ENCODE data around the gene MYO10. TPM values are rescaled to one million over a fixed set of nuclear protein-coding genes. Genes with fewer than 3 reads are reported as not detected.

MYO10 gene
- total RNA-seq, 2 experiments from 2014 or later, result not detected

DNA sequence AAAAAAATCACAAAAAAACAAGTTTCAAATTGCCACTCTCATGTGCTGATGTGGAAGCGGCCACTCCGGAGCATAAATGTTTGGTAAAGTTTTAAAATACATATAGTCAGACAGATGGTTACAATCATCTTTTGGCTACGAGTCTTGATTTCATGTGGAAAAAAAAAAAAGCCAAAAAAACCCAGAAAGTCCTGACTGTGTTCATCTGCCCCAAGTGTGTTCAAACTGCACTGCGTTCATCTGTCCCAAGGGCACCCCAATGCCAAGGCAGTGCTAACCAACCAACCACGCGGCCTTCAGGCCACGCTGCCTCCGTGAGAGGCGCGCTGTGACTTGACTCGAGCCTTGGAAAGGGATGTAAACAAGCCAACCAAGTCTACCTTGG is 127.1 kb downstream of the MYO10 start:
- H3K4me1 Mint-ChIP-seq (ENCODE audit: low read depth), result peaks cover 6% of the 10 kb centered on the region
- POLR2A ChIA-PET, result no interaction called here
- Histone ChIP-seq H3K9me3 (ENCODE audit: control insufficient read depth in 1 of 2, insufficient read depth in 1 of 2, low read length in 2 of 2) (peaks cover 0 to 3% of the 10 kb centered on the region in 2 experiments), H3K27ac (ENCODE audit: low read depth in 1 of 2, low read length in 2 of 2) (no peak overlapping the region), H3K27me3 (ENCODE audit: control insufficient read depth in 1 of 2, insufficient read depth in 2 of 2, low read length in 2 of 2) (no peaks in the 10 kb centered on the region), H3K36me3 (ENCODE audit: insufficient read depth, low read length) (no peaks in the 10 kb centered on the region), H3K4me3 (ENCODE audit: low read length) (no peak overlapping the region), H3K4me1 (ENCODE audit: insufficient read depth, low read length) (no peaks in the 10 kb centered on the region)
- TF ChIP-seq, protein P1, sequence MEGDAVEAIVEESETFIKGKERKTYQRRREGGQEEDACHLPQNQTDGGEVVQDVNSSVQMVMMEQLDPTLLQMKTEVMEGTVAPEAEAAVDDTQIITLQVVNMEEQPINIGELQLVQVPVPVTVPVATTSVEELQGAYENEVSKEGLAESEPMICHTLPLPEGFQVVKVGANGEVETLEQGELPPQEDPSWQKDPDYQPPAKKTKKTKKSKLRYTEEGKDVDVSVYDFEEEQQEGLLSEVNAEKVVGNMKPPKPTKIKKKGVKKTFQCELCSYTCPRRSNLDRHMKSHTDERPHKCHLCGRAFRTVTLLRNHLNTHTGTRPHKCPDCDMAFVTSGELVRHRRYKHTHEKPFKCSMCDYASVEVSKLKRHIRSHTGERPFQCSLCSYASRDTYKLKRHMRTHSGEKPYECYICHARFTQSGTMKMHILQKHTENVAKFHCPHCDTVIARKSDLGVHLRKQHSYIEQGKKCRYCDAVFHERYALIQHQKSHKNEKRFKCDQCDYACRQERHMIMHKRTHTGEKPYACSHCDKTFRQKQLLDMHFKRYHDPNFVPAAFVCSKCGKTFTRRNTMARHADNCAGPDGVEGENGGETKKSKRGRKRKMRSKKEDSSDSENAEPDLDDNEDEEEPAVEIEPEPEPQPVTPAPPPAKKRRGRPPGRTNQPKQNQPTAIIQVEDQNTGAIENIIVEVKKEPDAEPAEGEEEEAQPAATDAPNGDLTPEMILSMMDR (IDR thresholded peaks at IDR 0.05), result no peak
- no peaks in the 10 kb centered on the region for H3K9me3 Mint-ChIP-seq
- CTCF ChIA-PET, result no interaction called here
- intact Hi-C loops (cut with DNase I, micrococcal nuclease), result no loop called here
- ATAC-seq (ENCODE audit: poor library complexity), result no peak
- no peaks in the 10 kb centered on the region for H3K36me3 Mint-ChIP-seq (ENCODE audit: low read depth)
- no peak overlapping the region for H3K4me3 Mint-ChIP-seq
- DNase-seq, result no peak
- H3K27me3 Mint-ChIP-seq, result peaks cover 3% of the 10 kb centered on the region
- no peak overlapping the region for H3K27ac Mint-ChIP-seq

DNA sequence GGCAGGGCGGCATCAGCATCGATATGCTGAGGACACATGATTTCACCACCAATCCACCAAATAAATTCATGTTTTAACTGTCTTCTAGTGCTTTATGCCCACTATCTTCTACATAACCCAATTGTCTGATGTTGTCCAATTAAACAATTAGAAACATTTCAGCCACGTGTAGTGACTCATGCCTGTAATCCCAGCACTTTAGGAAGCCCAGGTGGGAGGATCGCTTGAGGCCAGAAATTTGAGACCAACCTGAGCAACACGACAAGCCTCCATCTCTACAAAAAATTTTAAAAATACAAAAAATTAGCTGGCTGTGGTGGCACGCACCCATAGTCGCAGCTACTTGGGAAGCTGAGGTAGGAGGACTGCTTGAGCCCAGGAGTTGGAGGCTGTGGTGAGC is 128.1 kb downstream of the MYO10 start:
- DNase-seq (no peak), ATAC-seq (ENCODE audit: poor library complexity) (no peak)
- peaks cover 0 to 3% of the 10 kb centered on the region in 2 experiments for H3K9me3 ChIP-seq (ENCODE audit: control insufficient read depth in 1 of 2, insufficient read depth in 1 of 2, low read length in 2 of 2)
- TF ChIP-seq, protein P1 (IDR thresholded peaks at IDR 0.05), result no peak
- ChIA-PET CTCF (no interaction called here), POLR2A (no interaction called here)
- no peak overlapping the region for H3K27ac ChIP-seq (ENCODE audit: low read depth in 1 of 2, low read length in 2 of 2)
- H3K36me3 ChIP-seq (ENCODE audit: insufficient read depth, low read length), result no peaks in the 10 kb centered on the region
- Mint-ChIP-seq H3K9me3 (no peaks in the 10 kb centered on the region), H3K36me3 (ENCODE audit: low read depth) (no peaks in the 10 kb centered on the region), H3K27ac (no peak overlapping the region), H3K4me1 (ENCODE audit: low read depth) (peaks cover 6% of the 10 kb centered on the region), H3K27me3 (peaks cover 5% of the 10 kb centered on the region), H3K4me3 (no peak overlapping the region)
- no peak overlapping the region for H3K4me3 ChIP-seq (ENCODE audit: low read length)
- H3K27me3 ChIP-seq (ENCODE audit: control insufficient read depth in 1 of 2, insufficient read depth in 2 of 2, low read length in 2 of 2), result no peaks in the 10 kb centered on the region
- intact Hi-C loops (cut with DNase I, micrococcal nuclease), result no loop called here
- H3K4me1 ChIP-seq (ENCODE audit: insufficient read depth, low read length), result no peaks in the 10 kb centered on the region

DNA sequence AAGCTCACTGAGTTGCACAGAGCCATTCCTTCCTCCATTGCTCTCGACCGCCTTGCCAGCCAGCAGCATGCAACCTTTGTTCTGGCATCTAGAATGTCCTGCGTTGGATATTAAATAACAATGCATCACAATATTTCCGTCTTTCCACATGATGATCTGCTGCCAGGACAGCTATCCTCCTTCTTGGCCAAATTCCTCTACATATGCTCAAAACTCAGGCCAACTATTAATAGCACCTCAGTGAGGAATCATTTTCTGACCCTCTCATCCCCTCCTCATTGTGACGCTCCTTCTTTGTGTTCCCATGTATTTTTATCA is 128.6 kb downstream of the MYO10 start:
- Histone ChIP-seq H3K27me3 (ENCODE audit: control insufficient read depth in 1 of 2, insufficient read depth in 2 of 2, low read length in 2 of 2) (no peaks in the 10 kb centered on the region), H3K4me3 (ENCODE audit: low read length) (no peak overlapping the region), H3K4me1 (ENCODE audit: insufficient read depth, low read length) (no peaks in the 10 kb centered on the region), H3K9me3 (ENCODE audit: control insufficient read depth in 1 of 2, insufficient read depth in 1 of 2, low read length in 2 of 2) (peaks cover 0 to 3% of the 10 kb centered on the region in 2 experiments), H3K36me3 (ENCODE audit: insufficient read depth, low read length) (no peaks in the 10 kb centered on the region), H3K27ac (ENCODE audit: low read depth in 1 of 2, low read length in 2 of 2) (no peak overlapping the region)
- Mint-ChIP-seq H3K27me3 (peaks cover 5% of the 10 kb centered on the region), H3K4me1 (ENCODE audit: low read depth) (peaks cover 6% of the 10 kb centered on the region), H3K36me3 (ENCODE audit: low read depth) (no peaks in the 10 kb centered on the region), H3K27ac (no peak overlapping the region), H3K4me3 (no peak overlapping the region), H3K9me3 (no peaks in the 10 kb centered on the region)
- ChIA-PET POLR2A (no interaction called here), CTCF (no interaction called here)
- TF ChIP-seq, protein P1 (IDR thresholded peaks at IDR 0.05), result no peak
- DNase-seq, result no peak
- ATAC-seq (ENCODE audit: poor library complexity), result no peak
- intact Hi-C loops (cut with DNase I, micrococcal nuclease), result no loop called here

All from CD4-positive, alpha-beta T cell (primary cell).